ENCODE measurements around the gene KCNQ1. TPM values are rescaled to one million over a fixed set of nuclear protein-coding genes. Genes with fewer than 3 reads are reported as not detected.

KCNQ1 gene
- total and polyA plus RNA-seq, 9 of the 15 experiments (the other 6 are each of a cell fraction or from before 2014, with no cell fraction given), result 0.44 TPM; not detected in 8

GRCh38 chr11:2750682-2751522, 306.1 kb downstream of the KCNQ1 start (continued):
- TF ChIP-seq PRDM10 (IDR thresholded peaks at IDR 0.05; ENCODE audit: partially characterized antibody), result peak; percentile 65
- TF ChIP-seq ZBTB17 (CRISPR knock-in tag; IDR thresholded peaks at IDR 0.05), result no peak
- TF ChIP-seq GTF2B (IDR thresholded peaks at IDR 0.05; ENCODE audit: extremely low read depth, insufficient read length), result no peak
